DND-41 (cell line): ENCODE results near the gene ZPBP2.

ENCODE experiments used
- ATAC-seq: fragments of 200-7000 bp; cut with Tn5 transposase; 3 replicates; pipeline ENCODE4 v1.9.1; 2021; ENCODE audit warnings: low read depth; ENCODE audit not compliant: insufficient read depth
- DNase-seq: peaks from one replicate; pipeline ENCODE4 v3.0.0-alpha.2; 2020
- H2AFZ ChIP-seq: 2 replicates; pipeline ENCODE4 v1.6.0; 2012; ENCODE audit warnings: low read depth, low read length
- H3K27ac ChIP-seq: 2 replicates; pipeline ENCODE4 v1.5.1; 2012; ENCODE audit warnings: low read length, inconsistent platforms
- H3K27me3 ChIP-seq: fragments of 200-600 bp; sonication (generic); 2 replicates; pipeline ENCODE4 v1.6.0; 2012; ENCODE audit warnings: low read length, mild to moderate bottlenecking, inconsistent platforms; ENCODE audit not compliant: insufficient read depth, poor library complexity
- H3K36me3 ChIP-seq: 2 replicates; pipeline ENCODE4 v1.5.1; 2012; ENCODE audit warnings: low read length, inconsistent platforms; ENCODE audit not compliant: insufficient read depth
- H3K4me1 ChIP-seq: 2 replicates; pipeline ENCODE4 v1.5.1; 2012; ENCODE audit warnings: mild to moderate bottlenecking, low read length; ENCODE audit not compliant: insufficient read depth
- H3K4me2 ChIP-seq: 2 replicates; pipeline ENCODE4 v1.6.0; 2012; ENCODE audit warnings: mild to moderate bottlenecking, moderate library complexity, low read length, inconsistent platforms; ENCODE audit not compliant: insufficient read depth
- H3K4me3 ChIP-seq, 2 experiments: fragments of 200-600 bp in 1 of 2; shearing (Covaris generic) in 1 of 2; 2 replicates each; pipeline ENCODE4 v1.5.1; 2012 to 2016; ENCODE audit warnings: inconsistent platforms in 2 of 2, low read length in 2 of 2, mild to moderate bottlenecking in 2 of 2, low read depth in 1 of 2, moderate library complexity in 1 of 2
- H3K79me2 ChIP-seq: 2 replicates; pipeline ENCODE4 v1.6.0; 2012; ENCODE audit warnings: low read length, inconsistent platforms; ENCODE audit not compliant: insufficient read depth
- H3K9ac ChIP-seq: 2 replicates; pipeline ENCODE4 v1.6.0; 2012; ENCODE audit warnings: low read depth, mild to moderate bottlenecking, inconsistent platforms, low read length, moderate library complexity
- H3K9me3 ChIP-seq: 2 replicates; pipeline ENCODE4 v1.5.1; 2012; ENCODE audit warnings: low read length, moderate library complexity, mild to moderate bottlenecking, inconsistent platforms; ENCODE audit not compliant: insufficient read depth, severe bottlenecking
- H4K20me1 ChIP-seq: 2 replicates; pipeline ENCODE4 v1.6.0; 2012; ENCODE audit warnings: low read length; ENCODE audit not compliant: insufficient read depth
- EZH2 ChIP-seq: IDR thresholded peaks from 3 replicates; pipeline ENCODE4 v1.6.1; 2012; ENCODE audit warnings: borderline replicate concordance, low read depth, mild to moderate bottlenecking, moderate library complexity, low read length, inconsistent platforms; ENCODE audit not compliant: severe bottlenecking
- TF ChIP-seq, protein P1 (sequence below): IDR thresholded peaks from 2 replicates; pipeline ENCODE4 v1.5.1; 2012; ENCODE audit warnings: borderline replicate concordance, low read length, moderate library complexity, mild to moderate bottlenecking; ENCODE audit not compliant: poor library complexity, severe bottlenecking; ENCODE audit errors: extremely low read depth

ZPBP2 gene, protein sequence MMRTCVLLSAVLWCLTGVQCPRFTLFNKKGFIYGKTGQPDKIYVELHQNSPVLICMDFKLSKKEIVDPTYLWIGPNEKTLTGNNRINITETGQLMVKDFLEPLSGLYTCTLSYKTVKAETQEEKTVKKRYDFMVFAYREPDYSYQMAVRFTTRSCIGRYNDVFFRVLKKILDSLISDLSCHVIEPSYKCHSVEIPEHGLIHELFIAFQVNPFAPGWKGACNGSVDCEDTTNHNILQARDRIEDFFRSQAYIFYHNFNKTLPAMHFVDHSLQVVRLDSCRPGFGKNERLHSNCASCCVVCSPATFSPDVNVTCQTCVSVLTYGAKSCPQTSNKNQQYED

DNA sequence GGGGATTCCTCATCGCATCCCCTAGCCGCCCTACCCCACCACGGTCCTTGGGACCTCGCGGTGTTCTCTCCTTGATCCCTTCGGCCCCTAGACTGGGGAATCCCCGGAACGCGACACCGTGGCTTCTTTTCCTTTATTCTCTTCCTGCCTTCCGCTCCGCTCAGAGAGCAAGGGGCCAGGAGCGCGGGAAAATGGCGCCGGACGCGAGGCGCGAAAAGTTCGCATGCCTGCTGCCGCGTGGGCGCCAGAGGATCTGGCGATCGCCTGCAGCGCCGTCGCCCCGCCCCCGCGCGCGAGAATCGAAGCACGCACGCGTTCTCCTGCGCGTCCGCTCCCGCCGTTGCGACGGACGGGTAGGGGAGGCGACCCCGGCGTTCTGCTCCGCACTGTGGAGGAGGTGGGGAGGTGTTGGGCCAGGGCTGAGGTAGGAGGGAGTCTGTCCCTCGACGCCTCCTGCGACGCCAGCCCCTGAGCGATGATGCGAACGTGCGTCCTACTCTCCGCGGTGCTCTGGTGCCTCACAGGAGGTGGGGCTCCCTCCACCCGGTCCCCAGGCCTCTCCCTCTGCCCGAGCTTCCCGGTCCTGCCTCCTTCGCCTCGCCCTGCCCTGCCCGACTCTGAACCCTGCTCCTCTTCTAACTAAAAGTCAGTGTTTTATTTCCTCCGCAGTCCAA, at the start of gene ZPBP2:
Gene ZPBP2 (plus strand): TSS at position 323 of the 674 bp plus-strand sequence. CDS start 153 bp downstream, at position 476.
- H3K27me3 ChIP-seq, result peaks cover 41% of the 10 kb centered on the region
- H3K36me3 ChIP-seq, result no peaks in the 10 kb centered on the region
- H4K20me1 ChIP-seq, result no peaks in the 10 kb centered on the region
- H3K4me3 ChIP-seq, result no peak within 1 kb of the TSS
- H2AFZ ChIP-seq, result no peak within 1 kb of the TSS
- H3K4me2 ChIP-seq, result no peak within 1 kb of the TSS
- no peak for DNase-seq
- H3K79me2 ChIP-seq, result no peaks in the 10 kb centered on the region
- ATAC-seq, result no peak
- no peak within 1 kb of the TSS for H3K27ac ChIP-seq
- no peak within 1 kb of the TSS for H3K9ac ChIP-seq
- TF ChIP-seq EZH2, result no peak
- TF ChIP-seq, protein P1, sequence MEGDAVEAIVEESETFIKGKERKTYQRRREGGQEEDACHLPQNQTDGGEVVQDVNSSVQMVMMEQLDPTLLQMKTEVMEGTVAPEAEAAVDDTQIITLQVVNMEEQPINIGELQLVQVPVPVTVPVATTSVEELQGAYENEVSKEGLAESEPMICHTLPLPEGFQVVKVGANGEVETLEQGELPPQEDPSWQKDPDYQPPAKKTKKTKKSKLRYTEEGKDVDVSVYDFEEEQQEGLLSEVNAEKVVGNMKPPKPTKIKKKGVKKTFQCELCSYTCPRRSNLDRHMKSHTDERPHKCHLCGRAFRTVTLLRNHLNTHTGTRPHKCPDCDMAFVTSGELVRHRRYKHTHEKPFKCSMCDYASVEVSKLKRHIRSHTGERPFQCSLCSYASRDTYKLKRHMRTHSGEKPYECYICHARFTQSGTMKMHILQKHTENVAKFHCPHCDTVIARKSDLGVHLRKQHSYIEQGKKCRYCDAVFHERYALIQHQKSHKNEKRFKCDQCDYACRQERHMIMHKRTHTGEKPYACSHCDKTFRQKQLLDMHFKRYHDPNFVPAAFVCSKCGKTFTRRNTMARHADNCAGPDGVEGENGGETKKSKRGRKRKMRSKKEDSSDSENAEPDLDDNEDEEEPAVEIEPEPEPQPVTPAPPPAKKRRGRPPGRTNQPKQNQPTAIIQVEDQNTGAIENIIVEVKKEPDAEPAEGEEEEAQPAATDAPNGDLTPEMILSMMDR, result no peak
- H3K9me3 ChIP-seq, result no peaks in the 10 kb centered on the region
- H3K4me1 ChIP-seq, result peaks cover 10% of the 10 kb centered on the region

DNA sequence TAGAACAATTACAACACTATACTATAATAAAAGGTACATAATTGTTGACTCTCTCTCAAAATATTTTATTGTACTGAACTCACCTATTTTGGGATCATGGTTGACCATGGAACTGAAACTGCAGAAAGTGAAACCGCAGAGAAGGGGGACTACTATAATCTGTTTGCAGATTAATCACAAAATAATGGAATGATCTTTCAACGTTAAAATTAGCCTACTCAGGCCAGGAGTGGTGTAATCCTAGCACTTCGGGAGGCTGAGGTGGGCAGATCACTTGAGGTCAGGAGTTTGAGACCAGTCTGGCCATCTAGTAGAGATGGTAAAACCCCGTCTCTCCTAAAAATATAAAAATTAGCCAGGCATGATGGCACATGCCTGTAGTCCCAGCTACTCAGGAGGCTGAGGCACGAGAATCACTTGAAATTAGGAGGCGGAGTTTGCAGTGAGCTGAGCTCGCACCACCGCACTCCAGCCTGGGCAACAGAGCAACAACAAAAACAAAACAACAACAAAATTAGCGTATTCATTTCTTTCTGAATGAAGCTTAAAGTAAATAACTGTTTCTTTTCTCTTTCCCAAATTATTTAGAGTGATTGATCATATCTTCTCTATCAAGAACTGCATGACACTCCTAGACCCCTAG, 49.5 kb upstream of the ZPBP2 start:
- Histone ChIP-seq H2AFZ (no peak overlapping the region), H3K9ac (no peak overlapping the region), H3K4me3 (no peak overlapping the region), H3K9me3 (peaks cover 3% of the 10 kb centered on the region), H3K27ac (no peak overlapping the region), H3K4me2 (no peak overlapping the region), H3K4me1 (peaks cover 34% of the 10 kb centered on the region), H3K79me2 (no peaks in the 10 kb centered on the region), H3K36me3 (no peaks in the 10 kb centered on the region), H3K27me3 (peaks cover 4% of the 10 kb centered on the region), H4K20me1 (peaks cover 4% of the 10 kb centered on the region)
- no peak for TF ChIP-seq EZH2
- TF ChIP-seq, protein P1, result no peak
- DNase-seq (no peak), ATAC-seq (no peak)

DNA sequence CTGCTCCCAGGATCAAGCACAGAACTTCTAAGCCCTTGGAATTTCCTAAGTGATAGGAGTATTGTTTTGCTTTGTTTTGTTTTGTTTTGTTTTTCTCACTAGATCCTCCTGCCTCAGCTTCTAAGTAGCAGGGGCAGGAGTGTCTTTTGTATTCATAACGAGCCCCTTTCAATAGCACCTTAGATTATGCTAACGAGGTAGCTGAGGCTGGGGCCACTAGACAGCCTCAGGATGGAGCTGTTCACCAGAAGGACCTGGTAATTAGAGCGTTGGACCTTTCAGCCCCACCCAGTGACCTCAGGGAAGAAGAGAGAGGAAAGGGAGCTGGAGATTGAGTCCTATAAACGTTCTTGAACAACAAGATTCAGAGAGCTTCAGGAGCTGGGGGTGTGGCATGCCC, 47.5 kb upstream of the ZPBP2 start:
- Histone ChIP-seq H3K27ac (no peak overlapping the region), H3K27me3 (peaks cover 4% of the 10 kb centered on the region), H3K36me3 (no peaks in the 10 kb centered on the region), H3K4me2 (no peak overlapping the region), H2AFZ (no peak overlapping the region), H3K4me1 (peaks cover 20% of the 10 kb centered on the region), H4K20me1 (no peaks in the 10 kb centered on the region), H3K4me3 (no peak overlapping the region), H3K9ac (no peak overlapping the region), H3K9me3 (peaks cover 20% of the 10 kb centered on the region), H3K79me2 (no peaks in the 10 kb centered on the region)
- no peak for DNase-seq
- ATAC-seq, result no peak
- TF ChIP-seq, protein P1, result no peak
- TF ChIP-seq EZH2, result no peak
